HepG2 (cell line): ENCODE measurements around the gene MRPL48. TPM values are rescaled to one million over a fixed set of nuclear protein-coding genes. Genes with fewer than 3 reads are reported as not detected.

Source experiments
- ATAC-seq: fragments of 200-7000 bp; cut with Tn5 transposase; 3 replicates; pipeline ENCODE4 v1.9.1; 2020; ENCODE audit warnings: mild to moderate bottlenecking, moderate library complexity
- BruUV-seq: library from RNA; stranded (reverse); fragments of 400-500 nt; replicated peaks from 2 replicates; lab custom pipeline; 2021; lab: Mats Ljungman, UMichigan
- CTCF ChIA-PET: fragments of 300-600 bp; formaldehyde crosslinking; extraction: SDS; loops from one replicate; lab custom pipeline; 2021; ENCODE audit warnings: low total read pairs, inconsistent platforms, low intra/inter-chr PET ratio; lab: Yijun Ruan, JAX
- POLR2A ChIA-PET: fragments of 350-600 bp; sonication (Branson Sonifier 250); formaldehyde crosslinking; loops from one replicate; lab custom pipeline; 2020; ENCODE audit warnings: antibody characterized with exemption, inconsistent platforms; lab: Yijun Ruan, JAX
- DNase-seq: peaks from one replicate; pipeline ENCODE4 v3.0.0-alpha.2; 2015; ENCODE audit warnings: low spot score
- FAIRE-seq: peaks from 3 replicates; lab custom pipeline; 2011; peaks lifted over from hg19 to GRCh38; lab: Jason Lieb, UNC
- H2AFZ ChIP-seq: one replicate; pipeline ENCODE4 v1.6.1; 2011; ENCODE audit warnings: low read length, inconsistent platforms
- H3K27ac ChIP-seq: fragments of 300-600 bp; 3 replicates; pipeline ENCODE4 v1.8.0; 2011; ENCODE audit warnings: mixed run types, mild to moderate bottlenecking, mixed read lengths, low read length, inconsistent platforms; ENCODE audit not compliant: insufficient read depth; ENCODE audit errors: extremely low read length
- H3K27me3 ChIP-seq, 2 experiments: fragments of 200-600 bp in 1 of 2; 2 replicates in 1 of 2; 3 replicates in 1 of 2; pipeline versions ENCODE4 v1.6.0 to v1.8.0; 2011; ENCODE audit warnings: low read length in 2 of 2, mild to moderate bottlenecking in 2 of 2, moderate library complexity in 2 of 2, inconsistent platforms in 1 of 2; ENCODE audit not compliant: insufficient read depth in 2 of 2, control insufficient read depth in 1 of 2
- H3K36me3 ChIP-seq, 2 experiments: fragments of 200-600 bp in 1 of 2; replicated peaks in 1 of 2; 2 replicates in 1 of 2; 3 replicates in 1 of 2; pipeline versions ENCODE4 v1.5.1 to v1.8.0; 2011; ENCODE audit warnings: low read length in 2 of 2, inconsistent platforms in 1 of 2; ENCODE audit not compliant: insufficient read depth in 2 of 2, control insufficient read depth in 1 of 2
- H3K4me1 ChIP-seq: 2 replicates; pipeline ENCODE4 v1.5.1; 2012; ENCODE audit warnings: low read length, inconsistent platforms; ENCODE audit not compliant: insufficient read depth
- H3K4me2 ChIP-seq: 2 replicates; pipeline ENCODE4 v1.6.0; 2011; ENCODE audit warnings: low read depth, low read length, inconsistent platforms
- H3K4me3 ChIP-seq, 3 experiments: fragments of 200-600 bp in 1 of 3; sonication (generic), shearing (Covaris generic) in 1 of 3; replicated peaks in 1 of 3; 2 replicates each; pipeline ENCODE4 v1.5.1; 2011 to 2016; ENCODE audit warnings: low read length in 3 of 3, inconsistent platforms in 2 of 3, low read depth in 2 of 3, mild to moderate bottlenecking in 2 of 3, control low read depth in 1 of 3, mixed read lengths in 1 of 3; ENCODE audit not compliant: insufficient read depth in 1 of 3
- H3K79me2 ChIP-seq: one replicate; pipeline ENCODE4 v1.6.1; 2011; ENCODE audit warnings: low read length, inconsistent platforms; ENCODE audit not compliant: insufficient read depth
- H3K9ac ChIP-seq: 2 replicates; pipeline ENCODE4 v1.6.0; 2011; ENCODE audit warnings: mild to moderate bottlenecking, low read depth, low read length, inconsistent platforms; ENCODE audit not compliant: insufficient read depth
- H3K9me3 ChIP-seq: 2 replicates; pipeline ENCODE4 v1.5.1; 2012; ENCODE audit warnings: mild to moderate bottlenecking, low read length
- H4K20me1 ChIP-seq: 2 replicates; pipeline ENCODE4 v1.6.0; 2011; ENCODE audit warnings: inconsistent platforms, mild to moderate bottlenecking, low read length, moderate library complexity; ENCODE audit not compliant: insufficient read depth
- AKNA ChIP-seq: sonication (generic); formaldehyde crosslinking; IDR thresholded peaks from 2 replicates; pipeline ENCODE4 v1.4.0; 2020; ENCODE audit warnings: missing genetic modification reagents, borderline replicate concordance
- GLMP ChIP-seq: sonication (generic); formaldehyde crosslinking; IDR thresholded peaks from 2 replicates; pipeline ENCODE4 v1.9.0; 2021; ENCODE audit warnings: missing genetic modification reagents, mild to moderate bottlenecking, borderline replicate concordance
- ISL2 ChIP-seq: sonication (generic); formaldehyde crosslinking; IDR thresholded peaks from 2 replicates; pipeline ENCODE4 v1.5.0; 2020; ENCODE audit warnings: missing genetic modification reagents
- JUN ChIP-seq: sonication (generic); formaldehyde crosslinking; IDR thresholded peaks from 2 replicates; pipeline ENCODE4 v1.4.0; 2020; ENCODE audit warnings: mild to moderate bottlenecking, missing genetic modification reagents
- NR2F6 ChIP-seq, 2 experiments: IDR thresholded peaks; 2 replicates each; pipeline ENCODE4 v1.6.1; 2016; ENCODE audit warnings: antibody characterized with exemption in 1 of 2, mild to moderate bottlenecking in 1 of 2
- SMC3 ChIP-seq: IDR thresholded peaks from 2 replicates; pipeline ENCODE4 v1.6.1; 2011; ENCODE audit warnings: low read length, improper control_type of control experiment
- STAT5B ChIP-seq: sonication (generic); formaldehyde crosslinking; IDR thresholded peaks from 2 replicates; pipeline ENCODE4 v1.4.0; 2020; ENCODE audit warnings: missing genetic modification reagents
- UBTF ChIP-seq: sonication (generic); formaldehyde crosslinking; IDR thresholded peaks from 2 replicates; pipeline ENCODE4 v1.4.0; 2020; ENCODE audit warnings: mild to moderate bottlenecking, missing genetic modification reagents
- ZNF24 ChIP-seq: fragments of 450-650 bp; IDR thresholded peaks from 2 replicates; pipeline ENCODE4 v1.6.1; 2017; ENCODE audit warnings: antibody characterized with exemption, mild to moderate bottlenecking
- ZNF776 ChIP-seq: sonication (generic); formaldehyde crosslinking; IDR thresholded peaks from 2 replicates; pipeline ENCODE4 v1.4.0; 2020; ENCODE audit warnings: mild to moderate bottlenecking, missing genetic modification reagents
- ZNF891 ChIP-seq: sonication (generic); formaldehyde crosslinking; IDR thresholded peaks from 2 replicates; pipeline ENCODE4 v1.5.0; 2020; ENCODE audit warnings: mild to moderate bottlenecking, missing genetic modification reagents
- WGBS: methylation state at CpG from one replicate; pipeline ENCODE4 v1.1.6; 2017; ENCODE audit warnings: low lambda C conversion rate; 5-methylcytosine and 5-hydroxymethylcytosine counted together
- in situ Hi-C: cut with HindIII; loops from 2 replicates; pipeline ENCODE4 v1.10.0; 2017; ENCODE audit warnings: low pct_unique_long_range_greater_than_20kb; ENCODE audit not compliant: extremely low pct_ligation_motif_present
- intact Hi-C: fragments of 100-400 bp; cut with micrococcal nuclease; formaldehyde crosslinking; loops from one replicate; pipeline ENCODE4 v1.10.0; 2022; ENCODE audit not compliant: unreplicated experiment
- polyA plus RNA-seq, 8 experiments: library from polyadenylated mRNA; depleted of rRNA in 3 of 8; stranded (reverse) in 7 of 8; unstranded in 1 of 8; fragments of >200 nt; fragmentation: Illumina TruSeq in 4 of 8; extraction: Trizol in 4 of 8; gene quantifications; 2 replicates each; pipeline versions ENCODE4 v1.2.1 to v1.2.3, GENCODE V29; 2011 to 2016; ENCODE audit warnings: low read depth in 4 of 8, missing spikeins in 1 of 8, mixed read lengths in 1 of 8; ENCODE audit not compliant: insufficient read depth in 1 of 8
- total RNA-seq, 5 experiments: library from RNA; depleted of rRNA; stranded (reverse); fragments of >200 nt; fragmentation: Illumina TruSeq; extraction: Trizol; gene quantifications; 2 replicates each; pipeline ENCODE4 v1.2.3, GENCODE V29; 2016; ENCODE audit warnings: low read depth in 1 of 5

MRPL48 gene
- total and polyA plus RNA-seq, 2 of the 13 experiments (the other 11 are each of a cell fraction or from before 2014, with no cell fraction given), result 61.2 to 67.9 TPM

- no peak for TF ChIP-seq AKNA (CRISPR knock-in tag)
- no peak for TF ChIP-seq GLMP (CRISPR knock-in tag)
- no peak for TF ChIP-seq ZNF776
- no peak for TF ChIP-seq STAT5B
Measured at GRCh38 chr11:73889536-73889935, 101.9 kb downstream of the MRPL48 start (continued).

- peaks cover 8 to 23% of the 10 kb centered on the region in 2 experiments; a peak in 4 of 5 replicates for H3K36me3 ChIP-seq
- no peaks in the 10 kb centered on the region for H3K79me2 ChIP-seq
- ChIA-PET POLR2A (no interaction called here), CTCF (no interaction called here)
- intact Hi-C loops (no loop called here), in situ Hi-C loops (no loop called here)
- TF ChIP-seq NR2F6 (IDR thresholded peaks at IDR 0.05), result no peak
- no peak for TF ChIP-seq NR2F6 (CRISPR knock-in tag; IDR thresholded peaks at IDR 0.05)
- no peak for TF ChIP-seq ISL2 (CRISPR knock-in tag)
- TF ChIP-seq SMC3, result no peak
- no peak for TF ChIP-seq JUN
- TF ChIP-seq ZNF24, result no peak
- TF ChIP-seq UBTF (CRISPR knock-in tag), result no peak
- TF ChIP-seq ZNF891, result no peak
- H3K4me2 ChIP-seq, result no peak overlapping the region
- H2AFZ ChIP-seq, result no peak overlapping the region
- H3K9me3 ChIP-seq, result no peaks in the 10 kb centered on the region
- ATAC-seq (no peak), DNase-seq (no peak), FAIRE-seq (no peak)
- H3K9ac ChIP-seq, result no peak overlapping the region
- no TSS peak for BruUV-seq
- H3K4me3 ChIP-seq, result no peak overlapping the region
- H4K20me1 ChIP-seq, result no peaks in the 10 kb centered on the region
- H3K27ac ChIP-seq, result no peak overlapping the region
- no peaks in the 10 kb centered on the region for H3K4me1 ChIP-seq
- 97% methylated on average over 3 of the region's 3 CpGs for WGBS
- no peaks in the 10 kb centered on the region for H3K27me3 ChIP-seq
Measured at GRCh38 chr11:73893041-73893440, 105.4 kb downstream of the MRPL48 start.
